ENCODE results near the gene TBXA2R. TPM values are rescaled to one million over a fixed set of nuclear protein-coding genes. Genes with fewer than 3 reads are reported as not detected.

TBXA2R gene
- total and polyA plus RNA-seq, 2 donors (not counting 3 experiments of a cell fraction or from before 2014, with no cell fraction given): 2.4 to 2.9 TPM

DNA sequence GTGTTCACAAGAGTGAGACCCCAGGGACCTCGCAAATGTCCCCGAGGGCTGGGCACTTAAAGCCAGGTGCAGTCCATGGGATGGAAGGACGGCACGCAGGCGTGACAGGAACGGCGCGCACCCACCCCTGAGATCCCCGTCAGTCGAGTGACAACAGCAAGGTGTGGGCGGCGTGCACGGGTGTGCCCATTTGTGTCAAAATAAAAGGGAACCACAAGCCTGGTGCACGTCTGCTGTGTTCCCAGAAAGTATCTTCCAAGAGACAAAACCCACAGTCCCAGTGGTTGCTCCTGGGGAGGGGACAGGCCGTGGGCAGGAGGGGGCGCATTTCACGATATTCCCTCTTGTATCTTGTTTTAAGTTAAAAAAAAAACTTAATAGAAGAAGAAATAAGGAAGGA, 35.6 kb upstream of the TBXA2R start:
- Histone ChIP-seq H3K9me1 (replicated peaks; ENCODE audit: control insufficient read depth, extremely low read depth, insufficient read depth, low read length) (no peaks in the 10 kb centered on the region), H2AFZ (ENCODE audit: low read depth, low read length) (no peak overlapping the region), H3K79me2 (ENCODE audit: control insufficient read depth, insufficient read depth, low read length) (no peaks in the 10 kb centered on the region), H3K4me2 (ENCODE audit: insufficient read depth, low read length) (no peak overlapping the region), H4K20me1 (replicated peaks; ENCODE audit: control insufficient read depth, extremely low read depth, insufficient read depth, low read length) (no peaks in the 10 kb centered on the region), H3K4me3 (replicated peaks in 1 of 3; ENCODE audit: insufficient read depth in 1 of 3, low read depth in 1 of 3, low read length in 3 of 3) (no peak overlapping the region), H3K27me3 (ENCODE audit: control insufficient read depth in 2 of 2, insufficient read depth in 2 of 2, low read length in 2 of 2) (no peaks in the 10 kb centered on the region), H3K36me3 (ENCODE audit: control insufficient read depth in 2 of 2, extremely low read depth in 1 of 2, insufficient read depth in 2 of 2, low read length in 2 of 2) (peaks cover 8 to 51% of the 10 kb centered on the region in 2 experiments), H3K9ac (replicated peaks; ENCODE audit: extremely low read depth, insufficient read depth, low read length) (no peak overlapping the region), H3K27ac (ENCODE audit: insufficient read depth, low read depth, low read length) (no peak overlapping the region), H3K9me3 (replicated peaks; ENCODE audit: control insufficient read depth, insufficient read depth, low read length) (no peaks in the 10 kb centered on the region), H3K4me1 (ENCODE audit: control insufficient read depth, extremely low read depth, insufficient read depth, low read length) (no peaks in the 10 kb centered on the region)
- FAIRE-seq (no peak), DNase-seq (ENCODE audit: low read depth, low spot score) (no peak)
- CTCF ChIA-PET: no interaction called here
- POLR2A ChIA-PET: interaction anchor here (0.7 kb wide), 1 partner anchor 10 kb away, joined by 7 read pairs; no protein-coding TSS in a partner anchor
- TF ChIP-seq JUN (IDR thresholded peaks at IDR 0.05; ENCODE audit: borderline replicate concordance, insufficient read depth, insufficient read length, low read depth) (no peak), MYC (IDR thresholded peaks at IDR 0.05; ENCODE audit: low read depth, low read length) (no peak), GATA2 (IDR thresholded peaks at IDR 0.05; ENCODE audit: insufficient read depth, insufficient read length, low read depth, low read length) (no peak), FOS (IDR thresholded peaks at IDR 0.05; ENCODE audit: borderline replicate concordance, insufficient read depth, low read length) (no peak), POLR2A (IDR thresholded peaks at IDR 0.05; ENCODE audit: low read depth, low read length) (no peak), POLR2AphosphoS5 (IDR thresholded peaks at IDR 0.05; ENCODE audit: insufficient read depth, low read depth, low read length) (no peak), EZH2 (IDR thresholded peaks at IDR 0.05; ENCODE audit: borderline replicate concordance, low read depth, low read length, severe bottlenecking) (no peak), CTCF (IDR thresholded peaks at IDR 0.05; ENCODE audit: extremely low read depth in 1 of 2, insufficient read depth in 1 of 2, low read depth in 1 of 2, low read length in 2 of 2) (no peak)
- TF ChIP-seq, protein P1, sequence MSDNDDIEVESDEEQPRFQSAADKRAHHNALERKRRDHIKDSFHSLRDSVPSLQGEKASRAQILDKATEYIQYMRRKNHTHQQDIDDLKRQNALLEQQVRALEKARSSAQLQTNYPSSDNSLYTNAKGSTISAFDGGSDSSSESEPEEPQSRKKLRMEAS (IDR thresholded peaks at IDR 0.05; ENCODE audit: insufficient read depth, insufficient read length): no peak
- no TSS peak for BruUV-seq (replicated peaks)
- intact Hi-C loops (cut with micrococcal nuclease): no loop called here
- dilution Hi-C loops (cut with MboI; ENCODE audit: extremely low pct_ligation_motif_present, low sequenced_read_pairs): no loop called here

Data from endothelial cell of umbilical vein (primary cell).